Mucosa of rectum (tissue), 2 donors: ENCODE measurements around the gene ATP9A.
"Not testable (repeated sequence)": the region's sequence is repeated elsewhere in the genome, so short reads cannot be mapped to it uniquely, and the experiment has no call there.

ENCODE experiments used
- H3K27ac ChIP-seq, 2 donors: one replicate each; pipeline ENCODE4 v1.7.0; 2013; ENCODE audit warnings: inconsistent platforms in 2 of 2, low read depth in 2 of 2, low read length in 2 of 2
- H3K27me3 ChIP-seq, 2 donors: one replicate each; pipeline ENCODE4 v1.7.0; 2013; ENCODE audit warnings: low read length in 2 of 2; ENCODE audit not compliant: control insufficient read depth in 2 of 2, insufficient read depth in 2 of 2
- H3K36me3 ChIP-seq, 2 donors: one replicate each; pipeline ENCODE4 v1.7.0; 2013; ENCODE audit warnings: low read length in 2 of 2; ENCODE audit not compliant: control insufficient read depth in 2 of 2, insufficient read depth in 2 of 2
- H3K4me1 ChIP-seq, 2 donors: one replicate each; pipeline ENCODE4 v1.7.0; 2013; ENCODE audit warnings: low read length in 2 of 2, mild to moderate bottlenecking in 1 of 2; ENCODE audit not compliant: control insufficient read depth in 2 of 2, insufficient read depth in 2 of 2
- H3K4me3 ChIP-seq, 2 donors: one replicate each; pipeline ENCODE4 v1.7.0; 2013; ENCODE audit warnings: low read length in 2 of 2
- H3K9ac ChIP-seq, 2 donors: one replicate each; pipeline ENCODE4 v1.7.0; 2013; ENCODE audit warnings: low read length in 2 of 2, low read depth in 1 of 2, mild to moderate bottlenecking in 1 of 2
- H3K9me3 ChIP-seq, 2 donors: one replicate each; pipeline ENCODE4 v1.7.0; 2013; ENCODE audit warnings: low read length in 2 of 2; ENCODE audit not compliant: control insufficient read depth in 2 of 2
- donor health status: healthy.
- donor health status: Normal muscosa, but diverticular disease.

The ATP9A gene

GRCh38 chr20:51756653-51757052 lies 11.5 kb downstream of the ATP9A start:
- Histone ChIP-seq H3K4me1 (peaks cover 12 to 15% of the 10 kb centered on the region in 2 donors), H3K4me3 (no peak overlapping the region), H3K27me3 (no peaks in the 10 kb centered on the region), H3K9me3 (no peaks in the 10 kb centered on the region), H3K27ac (no peak overlapping the region), H3K36me3 (no peaks in the 10 kb centered on the region), H3K9ac (no peak overlapping the region)

GRCh38 chr20:51753220-51753619 lies 15.0 kb downstream of the ATP9A start:
- Histone ChIP-seq H3K27ac (peak overlapping the region in 1 of 2 donors; percentile 82), H3K4me1 (peaks cover 21 to 25% of the 10 kb centered on the region in 2 donors)
- not testable (repeated sequence) for H3K4me3 ChIP-seq, H3K27me3 ChIP-seq, H3K36me3 ChIP-seq, H3K9me3 ChIP-seq, H3K9ac ChIP-seq

DNA sequence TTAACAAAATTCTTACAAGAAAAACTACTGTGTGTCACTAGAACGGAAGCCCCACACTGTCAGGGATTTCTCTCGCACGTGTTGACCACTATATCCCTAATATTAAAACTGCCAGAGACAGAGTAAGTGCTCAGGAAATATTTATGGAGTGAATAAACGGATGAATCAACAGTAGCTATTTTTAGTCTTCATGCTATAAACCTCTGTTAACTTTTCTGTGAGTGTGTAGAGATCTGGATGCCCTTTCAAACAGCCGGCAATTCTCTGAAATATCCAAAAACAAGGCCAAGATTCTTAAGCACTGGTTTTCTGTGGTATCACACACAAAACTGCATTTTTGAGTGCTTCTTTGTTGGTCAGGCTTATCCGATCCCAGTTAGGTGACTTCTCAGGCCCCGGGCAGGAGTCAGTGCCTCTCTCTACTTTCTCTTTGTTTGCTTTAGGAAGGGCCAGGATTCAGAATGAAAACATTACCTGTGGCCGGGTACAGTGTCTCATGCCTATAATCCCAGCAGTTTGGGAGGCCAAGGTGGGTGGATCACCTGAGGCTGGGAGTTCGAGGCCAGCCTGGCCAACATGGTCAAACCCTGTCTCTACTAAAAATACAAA lies 15.7 kb downstream of the ATP9A start:
- H3K36me3 ChIP-seq: no peaks in the 10 kb centered on the region
- H3K9me3 ChIP-seq: no peaks in the 10 kb centered on the region
- H3K27ac ChIP-seq: peak overlapping the region; percentile 68 to 82
- H3K4me1 ChIP-seq: peaks cover 19 to 29% of the 10 kb centered on the region in 2 donors
- H3K4me3 ChIP-seq: no peak overlapping the region
- peak overlapping the region in 1 of 2 donors; percentile 47 for H3K9ac ChIP-seq
- H3K27me3 ChIP-seq: no peaks in the 10 kb centered on the region

GRCh38 chr20:51750770-51751388 lies 17.3 kb downstream of the ATP9A start:
- Histone ChIP-seq H3K36me3 (no peaks in the 10 kb centered on the region), H3K4me1 (peaks cover 19 to 35% of the 10 kb centered on the region in 2 donors), H3K27me3 (no peaks in the 10 kb centered on the region), H3K9me3 (no peaks in the 10 kb centered on the region), H3K27ac (peak overlapping the region; percentile 83 to 87), H3K4me3 (peak overlapping the region in 1 of 2 donors; percentile 9), H3K9ac (peak overlapping the region; percentile 18 to 46)

DNA sequence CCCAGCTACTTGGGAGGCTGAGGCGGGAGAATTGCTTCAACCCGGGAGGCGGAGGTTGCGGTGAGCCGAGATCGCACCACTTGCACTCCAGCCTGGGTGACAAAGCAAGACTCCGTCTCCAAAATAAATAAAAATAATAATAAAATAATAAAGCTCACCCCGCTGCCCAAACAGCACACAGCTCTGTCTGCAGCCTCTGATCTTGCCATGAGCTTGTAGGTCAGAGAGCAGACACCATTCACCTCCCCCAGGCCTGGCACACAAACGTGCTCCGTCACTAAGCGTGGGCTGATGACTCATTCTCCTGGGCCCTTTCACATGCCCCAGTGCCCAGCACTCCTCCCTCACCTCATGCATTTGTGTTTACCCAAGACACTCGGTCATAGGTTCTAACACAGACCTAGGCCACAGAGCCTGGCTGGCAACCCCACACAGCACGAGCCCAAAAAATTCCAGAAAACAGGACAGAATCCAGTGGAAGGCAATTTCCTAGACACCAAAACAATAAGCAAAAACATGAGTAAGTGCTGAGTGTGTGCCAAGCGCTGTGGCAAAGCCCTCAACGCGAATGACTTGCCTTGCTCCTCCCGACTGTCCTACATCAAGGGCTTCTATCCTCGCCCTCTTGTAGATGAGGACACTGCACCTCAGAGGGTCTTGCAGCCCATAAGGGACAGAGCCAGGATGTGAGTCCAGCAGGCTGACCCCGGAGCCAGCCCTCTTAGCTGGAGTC lies 18.0 kb downstream of the ATP9A start:
- Histone ChIP-seq H3K4me1 (peaks cover 19 to 35% of the 10 kb centered on the region in 2 donors), H3K27me3 (no peaks in the 10 kb centered on the region), H3K36me3 (no peaks in the 10 kb centered on the region), H3K9ac (peak overlapping the region; percentile 18 to 46), H3K27ac (peak overlapping the region; percentile 83 to 87), H3K9me3 (no peaks in the 10 kb centered on the region), H3K4me3 (peak overlapping the region in 1 of 2 donors; percentile 9)

DNA sequence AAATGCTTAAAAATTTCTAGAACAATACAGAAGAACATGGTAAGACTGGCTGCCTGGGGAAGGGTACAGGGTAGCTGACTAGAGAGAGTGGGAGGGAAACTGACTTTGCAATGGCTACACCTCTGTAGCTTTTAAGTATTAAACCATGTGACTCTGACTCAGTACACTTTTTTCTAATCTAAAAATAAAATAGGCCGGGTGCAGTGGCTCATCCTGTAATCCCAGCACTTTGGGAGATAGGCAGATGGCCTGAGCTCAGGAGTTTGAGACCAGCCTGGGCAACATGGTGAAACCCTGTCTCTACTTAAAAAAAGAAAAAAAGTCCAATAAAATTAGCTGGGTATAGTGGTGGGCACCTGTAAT lies 18.5 kb downstream of the ATP9A start:
- H3K9me3 ChIP-seq: no peaks in the 10 kb centered on the region
- H3K36me3 ChIP-seq: no peaks in the 10 kb centered on the region
- H3K27me3 ChIP-seq: no peaks in the 10 kb centered on the region
- H3K4me3 ChIP-seq: no peak overlapping the region
- H3K27ac ChIP-seq: peak overlapping the region; percentile 43 to 58
- H3K9ac ChIP-seq: no peak overlapping the region
- H3K4me1 ChIP-seq: peaks cover 21 to 38% of the 10 kb centered on the region in 2 donors

DNA sequence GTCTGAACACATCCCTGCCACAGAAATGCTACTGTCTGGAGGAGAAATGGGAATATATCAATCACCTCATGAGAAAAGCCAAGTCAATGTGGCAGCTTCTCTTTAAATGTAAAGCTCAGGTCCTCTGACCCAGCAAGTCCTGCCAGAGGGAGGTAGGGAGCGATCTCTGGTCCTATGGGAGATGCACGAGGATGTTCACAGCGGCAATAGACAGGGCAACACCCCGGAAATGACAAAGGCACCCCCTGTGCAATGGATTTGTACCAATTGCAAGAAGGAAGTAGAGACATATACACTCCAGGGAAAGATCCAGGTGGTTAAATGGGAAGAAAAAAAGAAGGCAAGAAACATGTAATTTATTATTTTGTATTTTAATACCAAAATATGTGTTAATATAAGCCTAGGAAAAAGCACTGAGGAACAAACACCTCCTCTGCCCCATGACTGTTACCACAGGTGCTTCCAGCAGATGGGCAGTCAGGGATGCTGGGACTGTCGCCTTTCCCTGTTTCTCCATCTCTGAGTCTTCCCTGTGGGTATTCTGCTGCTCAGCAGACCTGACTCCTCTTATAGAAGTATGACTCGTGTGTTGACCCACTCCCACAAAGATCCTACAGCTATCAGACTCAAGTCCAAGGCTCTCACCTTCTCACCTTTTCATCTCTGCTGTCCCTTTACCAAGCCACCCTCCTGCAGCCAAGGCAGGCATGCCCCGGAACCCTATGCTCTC lies 20.8 kb downstream of the ATP9A start:
- H3K27me3 ChIP-seq: no peaks in the 10 kb centered on the region
- peak overlapping the region in 1 of 2 donors; percentile 4 for H3K9ac ChIP-seq
- H3K27ac ChIP-seq: peak overlapping the region; percentile 44 to 56
- peaks cover 26 to 45% of the 10 kb centered on the region in 2 donors for H3K4me1 ChIP-seq
- H3K4me3 ChIP-seq: no peak overlapping the region
- no peaks in the 10 kb centered on the region for H3K36me3 ChIP-seq
- H3K9me3 ChIP-seq: no peaks in the 10 kb centered on the region

GRCh38 chr20:51745804-51746203 lies 22.4 kb downstream of the ATP9A start:
- Histone ChIP-seq H3K27ac (peak overlapping the region; percentile 84 to 95), H3K9ac (no peak overlapping the region), H3K4me3 (no peak overlapping the region), H3K27me3 (no peaks in the 10 kb centered on the region), H3K9me3 (no peaks in the 10 kb centered on the region), H3K4me1 (peaks cover 22 to 44% of the 10 kb centered on the region in 2 donors), H3K36me3 (no peaks in the 10 kb centered on the region)

DNA sequence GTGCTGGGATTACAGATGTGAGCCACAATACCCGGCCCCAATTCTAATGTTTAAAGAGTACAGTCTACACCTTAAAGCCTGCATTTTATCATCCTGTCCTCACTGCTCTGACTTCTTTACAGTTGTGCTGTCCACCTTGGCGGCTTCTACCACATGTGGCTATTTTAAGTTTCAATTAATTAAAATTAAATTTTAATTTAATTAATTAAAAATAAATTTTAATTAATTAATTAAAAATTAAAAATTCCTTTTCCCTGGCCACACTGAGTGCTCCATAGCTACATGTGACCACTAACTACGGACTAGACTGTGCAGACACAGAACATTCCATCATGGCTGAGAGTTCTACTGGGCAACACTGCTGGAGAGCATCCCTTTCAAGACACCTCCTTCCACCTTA lies 27.4 kb downstream of the ATP9A start:
- Histone ChIP-seq H3K4me1 (peaks cover 17 to 34% of the 10 kb centered on the region in 2 donors), H3K27me3 (no peaks in the 10 kb centered on the region), H3K27ac (no peak overlapping the region), H3K9me3 (no peaks in the 10 kb centered on the region), H3K9ac (no peak overlapping the region), H3K36me3 (no peaks in the 10 kb centered on the region), H3K4me3 (no peak overlapping the region)

GRCh38 chr20:51740308-51740707 lies 27.9 kb downstream of the ATP9A start:
- H3K4me3 ChIP-seq, H3K27me3 ChIP-seq, H3K9ac ChIP-seq, H3K36me3 ChIP-seq, H3K9me3 ChIP-seq, H3K27ac ChIP-seq: not testable (repeated sequence)
- peaks cover 20 to 39% of the 10 kb centered on the region in 2 donors for H3K4me1 ChIP-seq
